B cell (primary cell): ENCODE data around the gene POLR2B. TPM values are rescaled to one million over a fixed set of nuclear protein-coding genes. Genes with fewer than 3 reads are reported as not detected.
"Not testable (repeated sequence)": the region's sequence is repeated elsewhere in the genome, so short reads cannot be mapped to it uniquely, and the experiment has no call there.

Experiments used
- ATAC-seq: fragments of 200-7000 bp; cut with Tn5 transposase; one replicate; pipeline ENCODE4 v1.10.0; 2021; ENCODE audit warnings: low read depth, mild to moderate bottlenecking, moderate number of reproducible peaks, moderate library complexity
- CTCF ChIA-PET: fragments of 350-600 bp; sonication (Branson Sonifier 250); formaldehyde crosslinking; loops from one replicate; lab custom pipeline; 2021; ENCODE audit warnings: antibody characterized with exemption, inconsistent platforms; lab: Charles Lee
- POLR2A ChIA-PET: fragments of 350-600 bp; sonication (Branson Sonifier 250); formaldehyde crosslinking; loops from one replicate; lab custom pipeline; 2021; ENCODE audit warnings: antibody characterized with exemption; lab: Charles Lee
- DNase-seq: peaks from one replicate; pipeline ENCODE4 v3.0.0; 2013
- H2AFZ ChIP-seq: 2 replicates; pipeline ENCODE4 v1.6.1; 2012; ENCODE audit warnings: mild to moderate bottlenecking, low read depth, low read length; ENCODE audit not compliant: insufficient read depth, poor library complexity, severe bottlenecking
- H3K27ac ChIP-seq, 2 donors: 1 replicate in 1 of 2; 2 replicates in 1 of 2; pipeline ENCODE4 v1.5.1; 2012 to 2013; ENCODE audit warnings: low read length in 2 of 2, mild to moderate bottlenecking in 2 of 2, moderate library complexity in 1 of 2
- H3K27me3 ChIP-seq, 4 experiments: fragments of 200-600 bp in 1 of 4; sonication (generic) in 1 of 4; replicated peaks in 1 of 4; 1 replicate in 2 of 4; 2 replicates in 2 of 4; pipeline versions ENCODE4 v1.6.1 to v1.7.0; 2013 to 2016; ENCODE audit warnings: low read length in 3 of 4, mild to moderate bottlenecking in 2 of 4, mixed read lengths in 1 of 4, moderate library complexity in 1 of 4; ENCODE audit not compliant: insufficient read depth in 4 of 4, control insufficient read depth in 3 of 4; ENCODE audit errors: control extremely low read depth in 1 of 4
- H3K36me3 ChIP-seq, 2 experiments: replicated peaks in 1 of 2; 1 replicate in 1 of 2; 2 replicates in 1 of 2; pipeline versions ENCODE4 v1.6.1 to v1.7.1; 2013; ENCODE audit warnings: low read length in 1 of 2; ENCODE audit not compliant: insufficient read depth in 2 of 2, control insufficient read depth in 1 of 2; ENCODE audit errors: control extremely low read depth in 1 of 2, extremely low read depth in 1 of 2
- H3K4me1 ChIP-seq, 2 donors: fragments of 200-600 bp in 1 of 2; sonication (generic) in 1 of 2; 1 replicate in 1 of 2; 2 replicates in 1 of 2; pipeline versions ENCODE4 v1.5.1 to v1.6.1; 2013 to 2017; ENCODE audit warnings: low read length in 2 of 2; ENCODE audit not compliant: control insufficient read depth in 2 of 2, insufficient read depth in 2 of 2
- H3K4me2 ChIP-seq: replicated peaks from 2 replicates; pipeline ENCODE3; 2012; ENCODE audit warnings: mild to moderate bottlenecking, low read depth, low read length; ENCODE audit not compliant: poor library complexity, severe bottlenecking
- H3K4me3 ChIP-seq, 5 experiments: fragments of 200-600 bp in 1 of 5; sonication (generic) in 1 of 5; 1 replicate in 3 of 5; 2 replicates in 2 of 5; pipeline versions ENCODE4 v1.5.1 to v1.7.0; 2011 to 2016; ENCODE audit warnings: low read length in 4 of 5, mild to moderate bottlenecking in 4 of 5, low read depth in 2 of 5, control low read depth in 1 of 5, moderate library complexity in 1 of 5; ENCODE audit not compliant: insufficient read depth in 1 of 5; ENCODE audit errors: control extremely low read depth in 1 of 5, extremely low read depth in 1 of 5
- H3K79me2 ChIP-seq: fragments of 200-600 bp; sonication (generic); one replicate; pipeline ENCODE4 v1.6.0; 2016; ENCODE audit warnings: low read length; ENCODE audit not compliant: control insufficient read depth, insufficient read depth
- H3K9ac ChIP-seq: fragments of 200-600 bp; sonication (generic); 2 replicates; pipeline ENCODE4 v1.6.1; 2017; ENCODE audit warnings: mild to moderate bottlenecking, low read length, moderate library complexity
- H3K9me3 ChIP-seq, 3 donors: one replicate each; pipeline versions ENCODE4 v1.6.1 to v1.7.1; 2013; ENCODE audit warnings: low read length in 2 of 3; ENCODE audit not compliant: control insufficient read depth in 2 of 3, insufficient read depth in 1 of 3; ENCODE audit errors: control extremely low read depth in 1 of 3
- H4K20me1 ChIP-seq: 2 replicates; pipeline ENCODE4 v1.6.0; 2012; ENCODE audit warnings: mild to moderate bottlenecking, low read length; ENCODE audit not compliant: insufficient read depth, control insufficient read depth, poor library complexity, severe bottlenecking
- H3K27ac Mint-ChIP-seq: one replicate; pipeline ENCODE4 v1.8.0; 2021; ENCODE audit warnings: mixed read lengths
- H3K27me3 Mint-ChIP-seq: one replicate; pipeline ENCODE4 v1.8.0; 2021; ENCODE audit warnings: mixed read lengths
- H3K4me1 Mint-ChIP-seq: one replicate; pipeline ENCODE4 v1.8.0; 2021; ENCODE audit warnings: mixed read lengths
- H3K4me3 Mint-ChIP-seq: one replicate; pipeline ENCODE4 v1.8.0; 2021; ENCODE audit warnings: mixed read lengths
- H3K9me3 Mint-ChIP-seq: one replicate; pipeline ENCODE4 v1.8.0; 2022; ENCODE audit warnings: mixed read lengths; ENCODE audit not compliant: insufficient read depth
- EZH2 ChIP-seq: IDR thresholded peaks from 2 replicates; pipeline ENCODE4 v1.6.1; 2012; ENCODE audit warnings: borderline replicate concordance, low read depth, mild to moderate bottlenecking, moderate library complexity, low read length; ENCODE audit not compliant: insufficient read depth, poor library complexity, severe bottlenecking
- WGBS: methylation state at CpG from one replicate; pipeline ENCODE4 v1.1.5; 2013; ENCODE audit warnings: missing lambda C conversion rate; ENCODE audit not compliant: insufficient coverage; 5-methylcytosine and 5-hydroxymethylcytosine counted together
- intact Hi-C: fragments of 100-400 bp; cut with micrococcal nuclease; formaldehyde crosslinking; loops from one replicate; pipeline ENCODE4 v1.10.0; 2022
- polyA plus RNA-seq: library from polyadenylated mRNA; depleted of rRNA; stranded (reverse); fragments of >200 nt; gene quantifications from 2 replicates; pipeline ENCODE4 v1.2.3, GENCODE V29; 2012
- total RNA-seq, 2 donors: library from RNA; stranded (reverse); fragments of 120-200 nt in 1 of 2; gene quantifications; 1 replicate in 1 of 2; 2 replicates in 1 of 2; pipeline versions ENCODE4 v1.2.3 to v1.2.4, GENCODE V29; 2013 to 2022
- TF ChIP-seq, protein P1 (sequence below): fragments of 200-600 bp; IDR thresholded peaks from one replicate; pipeline ENCODE4 v1.8.0; 2022; ENCODE audit warnings: antibody characterized with exemption, mild to moderate bottlenecking

Gene POLR2B
- total and polyA plus RNA-seq, 2 donors (not counting 1 experiment from before 2014, with no cell fraction given): 37.5 to 108 TPM

DNA sequence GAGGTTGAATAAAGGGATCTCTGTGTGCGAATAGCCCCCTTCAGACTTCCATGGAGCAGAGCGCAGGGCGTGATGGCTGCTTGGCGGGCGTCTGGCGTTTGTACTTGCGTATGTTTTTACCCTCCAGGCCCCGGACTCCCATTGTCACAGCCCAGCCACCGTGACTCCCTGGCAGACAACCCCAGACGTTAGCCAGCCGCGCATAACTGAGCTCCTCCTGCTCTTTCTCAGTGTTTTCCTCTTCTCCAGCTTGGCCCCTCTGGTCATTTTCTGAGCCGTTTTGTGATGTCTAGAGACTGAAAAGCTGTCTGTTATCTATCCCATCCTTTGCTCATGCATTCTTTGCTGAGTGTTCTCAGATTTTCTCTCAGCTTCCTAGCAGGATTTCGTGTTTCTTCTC lies 77.2 kb downstream of the POLR2B start:
- 84% methylated on average over 12 of the region's 14 CpGs for WGBS
- no peaks in the 10 kb centered on the region for H3K79me2 ChIP-seq
- Mint-ChIP-seq H3K4me1 (no peaks in the 10 kb centered on the region), H3K4me3 (no peak overlapping the region), H3K27me3 (peaks cover 37% of the 10 kb centered on the region), H3K27ac (no peak overlapping the region), H3K9me3 (peaks cover 5% of the 10 kb centered on the region)
- no peaks in the 10 kb centered on the region for H3K27me3 ChIP-seq
- H3K9me3 ChIP-seq: no peaks in the 10 kb centered on the region
- no peak overlapping the region for H3K4me2 ChIP-seq
- H3K36me3 ChIP-seq: no peaks in the 10 kb centered on the region
- CTCF ChIA-PET: no interaction called here
- intact Hi-C loops: no loop called here
- DNase-seq: no peak
- H3K4me1 ChIP-seq: no peaks in the 10 kb centered on the region
- H3K4me3 ChIP-seq: no peak overlapping the region
- no peak overlapping the region for H2AFZ ChIP-seq
- POLR2A ChIA-PET: no interaction called here
- no peak overlapping the region for H3K27ac ChIP-seq
- TF ChIP-seq, protein P1, sequence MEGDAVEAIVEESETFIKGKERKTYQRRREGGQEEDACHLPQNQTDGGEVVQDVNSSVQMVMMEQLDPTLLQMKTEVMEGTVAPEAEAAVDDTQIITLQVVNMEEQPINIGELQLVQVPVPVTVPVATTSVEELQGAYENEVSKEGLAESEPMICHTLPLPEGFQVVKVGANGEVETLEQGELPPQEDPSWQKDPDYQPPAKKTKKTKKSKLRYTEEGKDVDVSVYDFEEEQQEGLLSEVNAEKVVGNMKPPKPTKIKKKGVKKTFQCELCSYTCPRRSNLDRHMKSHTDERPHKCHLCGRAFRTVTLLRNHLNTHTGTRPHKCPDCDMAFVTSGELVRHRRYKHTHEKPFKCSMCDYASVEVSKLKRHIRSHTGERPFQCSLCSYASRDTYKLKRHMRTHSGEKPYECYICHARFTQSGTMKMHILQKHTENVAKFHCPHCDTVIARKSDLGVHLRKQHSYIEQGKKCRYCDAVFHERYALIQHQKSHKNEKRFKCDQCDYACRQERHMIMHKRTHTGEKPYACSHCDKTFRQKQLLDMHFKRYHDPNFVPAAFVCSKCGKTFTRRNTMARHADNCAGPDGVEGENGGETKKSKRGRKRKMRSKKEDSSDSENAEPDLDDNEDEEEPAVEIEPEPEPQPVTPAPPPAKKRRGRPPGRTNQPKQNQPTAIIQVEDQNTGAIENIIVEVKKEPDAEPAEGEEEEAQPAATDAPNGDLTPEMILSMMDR: no peak
- TF ChIP-seq EZH2: no peak
- no peak for ATAC-seq
- H4K20me1 ChIP-seq: no peaks in the 10 kb centered on the region
- no peak overlapping the region for H3K9ac ChIP-seq

DNA sequence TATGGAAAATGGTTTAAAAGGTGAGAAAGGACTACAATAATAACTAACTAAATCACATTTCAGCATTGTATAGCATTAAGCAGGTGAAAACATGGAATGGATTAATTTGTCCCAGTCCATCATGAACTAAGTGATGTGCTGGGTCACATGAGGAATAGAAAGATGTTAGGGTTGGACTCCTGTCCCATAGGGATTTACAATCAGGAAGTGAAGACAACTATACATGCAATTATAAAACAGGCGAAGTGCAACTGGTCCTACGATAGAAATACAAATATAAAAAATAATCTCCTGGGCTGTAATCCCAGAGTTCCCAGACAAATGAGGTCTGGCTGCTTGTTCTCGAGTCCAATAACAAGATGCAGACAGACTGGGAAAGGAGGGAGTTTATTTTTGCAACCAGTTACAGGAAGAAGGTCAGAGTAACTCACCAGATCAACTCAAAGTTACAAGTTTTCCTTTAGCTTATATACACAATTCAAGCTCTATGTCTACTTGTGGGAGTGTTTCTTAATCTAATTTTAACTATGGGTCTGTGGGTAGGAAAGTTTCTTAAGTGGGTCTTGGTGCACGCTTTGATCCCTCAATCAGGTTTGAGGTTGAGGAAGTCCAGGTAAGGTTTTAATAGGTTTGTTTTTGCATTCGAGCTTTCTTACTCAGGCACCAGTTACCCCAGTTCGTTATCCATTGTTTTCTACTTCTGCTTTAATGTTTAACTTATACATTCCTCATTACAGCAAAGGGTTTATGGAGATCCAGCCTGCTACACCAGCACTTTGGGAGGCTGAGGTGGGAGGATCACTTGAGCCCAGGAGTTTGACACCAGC lies 81.4 kb downstream of the POLR2B start:
- CTCF ChIA-PET: no interaction called here
- Histone ChIP-seq H4K20me1 (no peaks in the 10 kb centered on the region), H3K79me2 (no peaks in the 10 kb centered on the region), H2AFZ (no peak overlapping the region), H3K36me3 (no peaks in the 10 kb centered on the region), H3K9me3 (no peaks in the 10 kb centered on the region), H3K27ac (no peak overlapping the region), H3K4me2 (no peak overlapping the region), H3K4me3 (no peak overlapping the region), H3K4me1 (no peaks in the 10 kb centered on the region), H3K27me3 (no peaks in the 10 kb centered on the region), H3K9ac (no peak overlapping the region)
- ATAC-seq: no peak
- H3K27me3 Mint-ChIP-seq: peaks cover 29% of the 10 kb centered on the region
- no peak overlapping the region for H3K4me3 Mint-ChIP-seq
- intact Hi-C loops: no loop called here
- no peak for DNase-seq
- H3K9me3 Mint-ChIP-seq: peaks cover 5% of the 10 kb centered on the region
- H3K27ac Mint-ChIP-seq: no peak overlapping the region
- TF ChIP-seq, protein P1: no peak
- TF ChIP-seq EZH2: no peak
- POLR2A ChIA-PET: no interaction called here
- no peaks in the 10 kb centered on the region for H3K4me1 Mint-ChIP-seq
- WGBS: no CpG with 5 or more reads among the region's 6 CpGs

DNA sequence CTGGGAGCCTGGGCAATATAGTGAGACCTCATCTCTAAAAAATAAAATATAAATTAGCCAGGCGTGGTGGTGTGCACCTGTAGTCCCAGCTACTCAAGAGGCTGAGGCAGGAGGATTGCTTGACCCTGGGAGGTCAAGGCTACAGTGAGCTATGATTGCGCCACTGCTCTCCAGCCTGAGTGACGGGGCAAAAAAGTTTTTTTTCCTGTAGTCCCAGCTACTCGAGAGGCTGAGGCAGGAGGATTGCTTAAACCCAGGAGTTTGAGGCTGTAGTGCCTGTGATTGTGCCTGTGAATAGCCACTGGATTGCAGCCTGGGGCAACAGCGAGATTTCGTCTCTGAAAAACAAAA lies 82.0 kb downstream of the POLR2B start:
- H2AFZ ChIP-seq, H3K4me1 Mint-ChIP-seq, H3K9me3 ChIP-seq, H3K9ac ChIP-seq, H3K79me2 ChIP-seq, DNase-seq, H3K27ac ChIP-seq, H3K36me3 ChIP-seq, H3K4me1 ChIP-seq, H3K27me3 ChIP-seq, POLR2A ChIA-PET, H3K27ac Mint-ChIP-seq, intact Hi-C loops, H4K20me1 ChIP-seq, H3K4me2 ChIP-seq, ATAC-seq, CTCF ChIA-PET, H3K4me3 ChIP-seq, H3K4me3 Mint-ChIP-seq, H3K9me3 Mint-ChIP-seq: not testable (repeated sequence)
- H3K27me3 Mint-ChIP-seq: peaks cover 28% of the 10 kb centered on the region
- 98% methylated on average over 4 of the region's 6 CpGs for WGBS
